HUDEP-2 (cell line): Measurements from ENCODE around the gene CAPN10.

Experiments used
- DNase-seq, 76 experiments: peaks; one replicate each; lab custom pipeline; 2025; ENCODE audit not compliant: unreplicated experiment in 76 of 76; lab: John Stamatoyannopoulos, UW

CAPN10 gene

DNA sequence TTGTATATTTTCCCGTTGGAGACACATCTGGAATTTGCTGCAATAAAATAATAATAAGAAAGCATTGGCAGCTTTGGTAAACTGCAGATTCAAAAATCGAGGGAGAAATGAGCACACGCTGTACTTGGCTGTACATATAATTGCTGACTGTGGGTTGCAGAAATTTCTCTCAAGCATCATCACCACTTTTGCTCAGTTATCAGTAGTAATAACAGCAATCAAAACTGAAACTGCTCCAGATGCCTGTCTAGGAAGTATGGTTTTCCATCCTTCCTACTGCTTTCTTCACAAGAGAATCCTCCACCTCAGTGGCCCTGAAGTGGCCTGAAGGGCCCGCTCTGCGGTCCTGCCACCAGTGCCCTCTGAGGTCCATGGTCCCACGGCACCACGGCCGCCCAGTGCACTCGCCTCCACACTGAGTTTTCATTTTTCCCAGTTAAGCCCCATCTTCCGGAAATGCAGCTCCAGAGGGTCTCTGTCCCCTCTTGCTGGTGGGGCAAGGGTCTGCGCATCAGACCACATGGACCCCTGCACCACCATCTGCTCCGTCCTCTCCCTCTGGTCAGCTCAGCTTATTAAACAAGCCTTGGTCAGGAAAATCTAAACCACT, 22.5 kb upstream of the CAPN10 start:
- no peak for DNase-seq

DNA sequence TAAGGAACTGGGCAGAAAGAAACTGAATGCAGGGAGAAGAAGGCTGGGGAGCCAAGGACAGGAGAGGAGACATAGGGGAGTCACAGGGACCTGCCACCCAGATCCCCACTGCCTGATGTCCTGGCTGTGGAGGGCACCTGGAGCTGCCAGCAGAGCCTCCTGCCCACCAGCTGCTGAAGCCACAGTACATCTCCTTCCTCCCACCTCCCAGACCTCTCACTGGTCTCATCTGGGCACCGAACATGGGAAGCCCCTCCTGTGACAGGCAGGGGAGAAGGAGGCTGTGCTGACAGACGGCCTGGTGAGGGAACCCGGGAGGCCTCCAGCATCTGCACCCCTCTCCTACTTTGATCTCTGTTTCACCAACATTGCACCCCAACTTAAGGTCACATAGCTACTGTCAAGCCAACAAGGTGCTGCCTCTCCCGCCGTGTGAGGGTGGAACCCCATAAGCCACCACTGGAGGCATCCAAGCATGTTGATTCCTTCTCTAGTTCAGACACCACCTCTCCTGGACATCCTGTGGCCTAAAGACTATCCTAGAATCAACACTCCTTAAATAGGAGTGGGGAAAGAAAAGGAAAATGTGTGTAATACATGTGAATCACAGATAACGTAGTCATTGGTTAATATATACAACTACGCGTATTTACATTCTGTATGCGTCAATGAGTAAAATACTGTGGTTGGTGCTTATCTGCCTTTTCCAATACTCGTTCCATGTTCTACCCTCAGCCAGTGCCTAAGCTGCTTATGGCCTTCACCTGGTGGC, 21.8 kb upstream of the CAPN10 start:
- DNase-seq, result peak in 17 of 76 experiments; percentile 2 to 37 (median 25)

DNA sequence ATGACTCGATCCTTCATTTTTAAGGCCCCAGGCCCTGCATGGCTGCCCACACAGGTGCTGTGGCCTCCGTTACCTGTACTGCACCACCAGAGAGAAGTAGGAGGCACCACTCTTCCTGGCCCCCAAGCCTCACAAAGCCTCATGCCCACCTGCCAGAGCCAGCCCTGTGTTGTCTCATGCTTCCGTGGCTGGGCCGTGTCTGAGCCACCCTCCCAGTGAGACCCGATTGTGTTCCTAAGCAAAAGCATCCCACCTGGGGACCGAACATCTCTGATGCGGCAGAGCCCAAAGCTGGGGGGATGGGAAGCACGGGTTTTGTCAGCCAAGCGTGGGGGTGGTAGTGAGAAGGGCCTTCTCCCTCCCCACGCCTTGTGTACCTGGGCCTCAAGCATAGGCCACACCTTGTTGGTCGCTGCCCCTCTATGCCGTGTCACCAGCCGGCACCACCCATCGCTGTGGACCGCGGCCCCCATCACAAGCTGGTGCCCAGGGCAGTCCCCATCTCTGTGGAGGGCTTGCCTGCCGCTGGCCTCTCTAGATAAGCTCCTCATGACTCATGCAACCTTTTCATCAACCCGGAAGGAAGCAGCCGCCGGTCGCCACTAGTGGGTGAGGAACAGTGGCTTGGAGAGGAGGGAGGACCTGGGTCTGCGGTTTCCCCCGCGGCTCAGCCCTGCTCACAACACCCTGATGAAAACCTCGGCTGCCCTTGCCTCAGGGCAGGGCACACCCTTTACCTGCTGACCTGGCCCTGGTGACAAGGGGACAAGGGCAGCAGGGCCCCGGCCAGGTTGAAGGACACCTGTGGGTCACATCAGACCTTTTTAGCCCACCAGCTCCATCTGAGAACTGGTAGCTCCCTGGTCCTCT, 21.0 kb upstream of the CAPN10 start:
- DNase-seq, result peak in 75 of 76 experiments; percentile 35 to 96 (median 90)

DNA sequence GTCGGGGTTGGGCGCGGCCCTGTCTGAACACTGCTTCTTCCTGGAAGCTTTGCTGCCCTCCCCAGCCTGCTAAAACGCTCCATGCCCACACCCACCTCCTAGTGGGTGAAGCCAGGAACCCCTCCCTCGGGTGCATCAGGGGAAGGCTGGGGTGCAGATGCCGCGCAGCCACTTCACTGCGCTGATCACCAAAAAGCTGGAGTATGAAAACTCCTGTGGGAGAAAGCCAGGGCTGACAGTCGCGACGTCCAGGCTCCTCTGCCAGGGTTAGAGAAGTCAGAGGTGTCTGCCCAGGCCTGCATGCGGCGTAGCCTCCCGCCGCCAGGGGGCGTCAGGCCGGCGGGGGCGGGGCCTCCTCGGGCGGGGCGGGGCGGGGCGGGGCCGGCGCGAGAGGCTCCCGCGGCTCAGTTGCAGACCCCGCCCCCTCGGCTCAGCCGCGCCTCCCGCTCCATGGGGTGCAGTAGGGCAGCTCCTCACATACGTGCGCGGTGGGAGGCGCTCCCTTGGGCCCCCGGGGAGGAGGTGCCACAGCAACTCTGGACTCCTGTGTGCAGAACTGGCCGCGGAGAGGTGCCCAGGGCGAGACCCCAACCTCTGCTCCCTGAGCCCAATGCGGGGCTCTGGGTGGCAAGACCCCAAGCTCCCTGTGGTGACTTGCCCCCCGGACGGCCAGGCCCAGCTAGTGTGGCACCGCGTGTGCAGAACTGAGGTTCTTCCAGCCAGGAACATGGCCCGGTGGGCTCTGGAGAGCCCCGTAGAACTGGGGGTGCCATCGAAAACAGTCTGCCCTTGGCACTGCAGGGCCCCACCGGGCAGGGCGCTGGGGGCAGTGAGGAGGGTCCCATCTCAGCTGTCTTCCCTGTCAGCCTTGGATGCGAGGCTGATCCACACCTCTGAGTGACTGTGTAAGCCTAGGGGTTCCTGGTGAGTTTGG, 20.1 kb upstream of the CAPN10 start:
- peak in 74 of 76 experiments; percentile 45 to 95 (median 89) for DNase-seq

DNA sequence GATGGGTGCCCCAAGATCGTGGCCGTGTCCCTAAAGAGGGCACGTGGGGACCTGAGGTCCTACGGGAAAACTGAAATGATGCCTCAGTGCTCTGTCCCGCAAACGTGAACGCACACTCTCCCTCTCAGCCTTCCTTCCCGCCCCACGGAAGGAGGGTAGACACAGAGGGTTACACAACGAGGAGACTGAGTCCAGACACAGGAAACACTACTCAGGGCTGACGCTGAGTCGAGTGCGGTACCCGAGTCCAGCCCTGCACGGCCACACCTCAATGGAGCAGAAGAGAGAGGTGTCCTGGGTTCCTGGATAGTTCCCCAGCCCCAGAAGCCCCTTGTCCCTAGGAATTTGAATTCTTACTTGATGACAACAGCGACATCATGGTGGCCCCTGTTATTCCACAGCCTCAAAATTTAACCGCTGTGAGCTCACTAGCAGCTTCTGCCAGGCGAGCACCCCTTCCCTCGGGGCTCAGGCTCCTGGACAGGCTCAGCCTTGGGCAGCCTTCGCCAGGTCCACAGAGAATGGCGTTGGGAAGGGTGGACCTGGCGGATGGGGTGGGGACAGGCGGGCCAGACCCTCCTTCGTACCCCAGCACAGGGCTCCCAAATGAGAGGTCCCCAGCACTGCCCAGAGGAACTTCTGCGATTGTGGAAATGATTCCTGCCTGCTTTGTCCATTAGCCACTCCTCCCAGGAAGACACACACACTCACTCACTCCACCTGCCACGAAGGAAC, 19.2 kb upstream of the CAPN10 start:
- peak in 3 of 76 experiments; percentile 40 to 58 (median 42) for DNase-seq

DNA sequence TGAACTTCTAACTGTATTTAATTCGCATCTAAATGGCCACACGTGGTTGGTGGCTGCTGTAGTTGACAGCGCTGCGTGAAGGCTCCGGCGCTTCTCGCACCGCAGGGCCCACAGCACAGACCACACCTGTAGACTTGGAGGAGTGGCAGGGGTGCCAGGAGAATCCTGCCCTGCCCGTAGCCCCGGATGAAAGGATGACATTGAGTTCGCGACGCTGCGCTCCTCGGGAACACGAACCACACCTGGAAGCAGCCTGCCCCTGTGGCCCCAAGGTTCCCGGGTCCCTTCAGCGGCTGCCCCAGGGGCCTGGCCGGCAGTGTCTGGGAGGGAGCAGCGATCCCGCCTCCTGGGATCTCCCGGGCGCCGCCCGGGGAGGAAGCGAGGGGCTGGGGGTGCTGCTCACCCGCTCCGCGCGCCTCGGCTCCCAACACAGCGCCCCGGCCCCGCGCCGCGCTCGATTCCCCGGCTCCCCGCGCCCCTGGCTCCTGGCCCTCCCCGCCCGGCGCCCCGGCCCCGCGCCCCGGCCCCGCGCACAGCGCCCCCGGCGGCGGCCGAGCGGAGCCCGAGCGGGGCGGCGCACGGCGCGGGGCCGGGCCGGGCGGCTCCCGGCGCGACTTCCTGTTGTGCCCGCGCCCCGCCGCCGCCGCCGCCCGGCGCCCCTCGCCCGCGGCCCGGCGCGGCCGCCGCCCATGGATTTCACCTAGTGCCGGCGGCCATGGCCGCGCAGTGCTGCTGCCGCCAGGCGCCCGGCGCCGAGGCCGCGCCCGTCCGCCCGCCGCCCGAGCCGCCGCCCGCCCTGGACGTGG, 18.5 kb upstream of the CAPN10 start, which contains the start of gene RNPEPL1:
TSS of gene RNPEPL1 (plus strand) at position 613 of the 806 bp plus-strand sequence. CDS start at position 716, 103 bp downstream.
- peak in 17 of 76 experiments; percentile 6 to 58 (median 38) for DNase-seq

DNA sequence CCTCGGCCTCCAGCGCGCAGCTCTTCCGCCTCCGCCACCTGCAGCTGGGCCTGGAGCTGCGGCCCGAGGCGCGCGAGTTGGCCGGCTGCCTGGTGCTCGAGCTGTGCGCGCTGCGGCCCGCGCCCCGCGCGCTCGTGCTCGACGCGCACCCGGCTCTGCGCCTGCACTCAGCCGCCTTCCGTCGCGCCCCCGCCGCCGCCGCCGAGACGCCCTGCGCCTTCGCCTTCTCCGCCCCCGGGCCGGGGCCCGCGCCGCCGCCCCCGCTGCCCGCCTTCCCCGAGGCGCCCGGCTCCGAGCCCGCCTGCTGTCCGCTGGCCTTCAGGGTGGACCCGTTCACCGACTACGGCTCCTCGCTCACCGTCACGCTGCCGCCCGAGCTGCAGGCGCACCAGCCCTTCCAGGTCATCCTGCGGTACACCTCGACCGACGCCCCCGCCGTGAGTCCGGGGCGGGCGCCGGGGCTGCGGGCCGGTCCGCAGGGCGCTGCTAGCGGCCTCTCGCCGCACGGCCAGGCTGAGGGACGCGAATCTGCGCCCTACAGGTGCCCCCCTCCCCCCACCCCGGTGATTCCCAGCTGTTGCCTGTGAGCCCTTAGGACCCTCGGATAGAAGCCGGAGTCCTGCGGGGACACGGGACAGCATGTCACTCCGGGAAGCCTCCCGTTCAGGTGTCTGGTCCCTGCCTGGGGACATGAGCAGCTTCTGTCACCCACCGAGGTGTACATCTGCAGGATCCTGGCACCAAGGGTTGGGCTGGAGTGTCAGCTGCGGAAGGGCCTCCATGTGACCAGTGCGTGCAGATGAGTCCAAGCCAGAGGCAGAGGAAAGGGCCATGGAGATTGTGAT, 17.6 kb upstream of the CAPN10 start:
- DNase-seq, result peak in 43 of 76 experiments; percentile 18 to 62 (median 40)

DNA sequence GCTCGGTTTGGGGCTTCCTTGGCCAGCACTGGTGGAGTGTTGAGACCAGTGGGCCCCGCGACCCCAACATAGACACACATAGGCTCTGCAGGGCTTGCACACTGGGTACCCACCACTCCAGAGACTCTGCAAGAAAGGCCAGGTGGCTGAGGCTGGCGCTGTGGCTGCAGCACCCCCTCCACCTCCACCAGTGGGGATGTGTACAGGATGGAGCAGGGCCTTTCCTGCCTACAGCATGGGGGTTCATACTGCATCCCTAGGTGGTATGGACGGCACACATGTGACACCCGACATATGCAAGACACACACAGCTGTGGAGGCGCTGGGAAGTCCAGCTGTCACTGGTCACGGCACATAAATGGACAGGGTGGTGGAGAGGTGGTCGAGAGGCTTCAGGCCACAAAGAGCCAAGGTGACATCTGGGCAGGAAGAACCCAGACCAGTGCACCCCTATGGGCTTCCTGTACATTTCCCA, 17.0 kb upstream of the CAPN10 start:
- no peak for DNase-seq

DNA sequence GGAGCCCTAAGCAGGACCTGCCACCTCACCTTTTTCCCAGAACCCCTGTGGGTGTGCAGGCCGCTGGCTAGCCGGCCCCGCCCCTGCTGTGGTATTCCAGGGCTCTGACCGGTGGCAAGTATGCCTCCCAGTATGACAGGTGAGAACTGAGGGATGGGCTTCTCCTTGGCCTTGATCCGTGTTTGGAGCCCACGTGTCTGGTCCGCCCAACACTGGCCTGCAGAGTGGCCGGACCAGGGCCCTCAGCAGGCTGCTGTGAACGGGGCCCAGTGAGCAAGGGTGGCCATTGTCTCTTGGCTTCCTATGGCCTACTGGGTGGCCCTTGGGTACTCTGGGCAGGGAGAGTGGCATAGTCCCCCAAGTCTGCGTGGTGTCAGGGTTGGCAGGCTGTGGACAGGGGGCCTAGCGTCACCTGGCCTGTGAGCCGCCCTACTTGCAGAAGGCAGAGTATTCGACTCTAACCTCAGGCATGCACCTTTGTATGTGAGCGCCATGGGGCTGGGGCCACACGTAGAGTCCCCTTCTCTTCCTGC, 16.5 kb upstream of the CAPN10 start:
- DNase-seq, result no peak

DNA sequence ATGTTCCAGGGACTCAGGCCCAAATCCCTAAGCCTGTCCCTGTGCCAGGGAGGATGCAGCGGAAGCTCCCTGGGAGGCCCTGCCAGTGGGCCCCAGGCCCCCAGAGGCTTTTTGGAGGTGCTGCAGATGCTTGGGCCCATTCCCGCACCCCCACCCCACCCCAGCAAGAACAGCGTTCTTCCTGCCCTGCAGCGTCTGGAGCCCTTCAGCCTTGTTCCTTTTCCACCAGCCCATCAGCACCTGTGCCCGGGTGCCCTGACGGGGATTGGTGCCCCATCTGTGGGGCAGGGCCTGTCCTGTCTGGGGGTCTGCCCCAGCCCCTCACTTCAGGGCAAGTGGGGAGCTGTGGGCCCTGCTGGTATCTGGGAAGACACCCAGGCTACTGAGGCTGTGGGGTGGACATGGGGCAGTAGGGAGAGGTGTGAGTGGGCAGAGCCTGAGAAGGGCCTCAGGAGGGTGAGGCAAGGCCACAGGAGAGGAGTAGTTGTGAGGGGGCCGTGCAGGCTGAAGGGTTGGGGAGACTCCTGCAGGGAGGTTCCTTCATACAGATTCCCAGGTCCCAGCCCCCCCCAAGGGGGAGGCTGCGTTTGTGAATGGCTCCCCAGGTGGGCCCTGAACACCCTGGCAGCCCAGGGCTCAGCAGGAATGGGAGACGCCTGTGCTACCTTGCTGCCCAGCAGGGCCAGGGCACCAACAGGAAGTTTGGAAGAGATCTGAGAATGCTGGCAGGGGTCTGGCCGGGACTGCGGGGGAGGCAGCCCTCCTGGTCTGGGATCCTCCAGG, 15.8 kb upstream of the CAPN10 start:
- no peak for DNase-seq

DNA sequence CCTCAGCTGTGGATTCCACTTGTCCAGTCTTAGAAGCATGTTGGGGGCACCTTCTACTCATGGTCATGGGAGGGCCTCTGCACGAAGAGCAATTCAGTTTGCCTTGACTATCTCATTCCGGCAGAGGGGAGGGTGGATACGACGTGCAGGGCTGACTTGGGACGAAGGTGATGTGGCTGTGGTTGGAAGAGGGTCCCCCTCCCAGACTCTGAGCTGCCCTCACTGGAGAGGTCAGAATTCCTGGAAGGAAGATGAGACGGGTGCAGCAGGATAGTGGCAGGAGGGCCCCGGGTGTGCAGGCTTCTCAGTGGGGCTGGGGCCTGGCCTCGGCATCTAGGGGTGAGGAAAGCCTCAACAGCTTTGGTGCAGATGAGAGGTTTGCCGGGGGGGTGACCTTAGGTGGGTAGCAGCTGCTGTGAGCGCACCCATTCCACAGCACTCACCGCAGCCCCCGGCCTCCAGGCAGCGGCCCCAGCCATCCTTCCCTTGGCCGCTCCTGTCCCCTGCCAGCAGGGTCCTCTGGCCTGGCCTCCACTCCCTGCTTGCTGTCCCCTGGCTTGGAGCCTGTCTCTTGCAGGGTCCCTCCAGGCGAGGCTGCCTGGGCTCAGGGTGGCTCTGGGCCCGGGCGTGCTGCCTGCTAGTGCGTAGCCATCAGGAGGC, 15.1 kb upstream of the CAPN10 start:
- DNase-seq, result no peak

DNA sequence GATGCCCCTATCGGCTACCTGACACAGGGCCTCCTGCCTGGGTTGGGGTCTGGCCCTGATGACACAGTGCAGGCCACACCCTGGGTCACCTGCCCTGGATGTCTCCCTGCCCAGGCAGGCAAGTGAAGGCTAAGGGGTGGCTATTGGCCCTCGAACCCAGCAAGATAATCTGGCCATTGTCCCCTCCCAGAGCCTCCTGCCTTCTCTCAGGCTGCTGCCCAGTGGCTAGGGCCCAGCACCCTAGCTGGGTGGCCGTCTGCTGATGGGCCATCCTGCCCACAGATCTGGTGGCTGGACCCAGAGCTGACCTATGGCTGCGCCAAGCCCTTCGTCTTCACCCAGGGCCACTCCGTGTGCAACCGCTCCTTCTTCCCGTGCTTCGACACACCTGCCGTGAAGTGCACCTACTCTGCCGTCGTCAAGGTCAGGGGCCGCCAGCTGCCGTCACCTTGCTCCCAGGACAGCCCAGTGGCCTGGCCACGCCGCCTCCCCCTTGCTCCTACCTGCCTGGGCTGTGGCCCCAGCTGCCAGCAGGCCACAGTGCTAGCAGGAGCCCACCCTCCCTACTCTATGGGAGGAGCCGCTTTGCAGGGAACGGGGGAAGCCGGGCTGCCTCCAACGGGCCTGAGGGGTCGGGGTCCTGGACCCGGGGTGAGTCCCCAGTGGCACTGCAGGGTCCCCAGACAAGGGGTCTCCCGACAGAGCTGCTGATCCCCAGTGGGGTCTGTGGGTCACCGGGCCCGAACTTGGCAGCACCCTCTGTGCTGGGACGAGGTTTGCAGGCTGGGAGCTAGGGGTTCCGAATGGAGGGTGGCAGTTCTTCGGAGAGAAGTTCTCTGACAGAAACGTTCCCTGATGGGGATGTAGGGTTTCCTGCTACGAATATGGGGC, 14.1 kb upstream of the CAPN10 start:
- DNase-seq, result no peak

DNA sequence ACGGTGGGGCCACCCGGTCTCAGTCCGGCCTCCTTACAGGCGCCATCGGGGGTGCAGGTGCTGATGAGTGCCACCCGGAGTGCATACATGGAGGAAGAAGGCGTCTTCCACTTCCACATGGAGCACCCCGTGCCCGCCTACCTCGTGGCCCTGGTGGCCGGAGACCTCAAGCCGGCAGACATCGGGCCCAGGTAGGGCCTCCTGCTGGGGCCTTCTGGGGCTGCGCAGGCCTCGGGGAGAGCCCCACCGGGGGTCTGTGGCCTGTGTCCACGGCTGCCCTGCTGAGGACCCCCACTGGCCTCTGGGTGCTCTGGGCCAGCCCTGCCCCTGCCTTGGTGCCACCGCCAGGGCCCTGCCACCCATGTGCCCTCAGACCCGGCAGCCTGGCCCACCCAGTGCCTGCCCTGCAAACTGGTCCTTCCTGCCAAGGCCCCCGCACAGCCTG, 13.4 kb upstream of the CAPN10 start:
- DNase-seq, result no peak

DNA sequence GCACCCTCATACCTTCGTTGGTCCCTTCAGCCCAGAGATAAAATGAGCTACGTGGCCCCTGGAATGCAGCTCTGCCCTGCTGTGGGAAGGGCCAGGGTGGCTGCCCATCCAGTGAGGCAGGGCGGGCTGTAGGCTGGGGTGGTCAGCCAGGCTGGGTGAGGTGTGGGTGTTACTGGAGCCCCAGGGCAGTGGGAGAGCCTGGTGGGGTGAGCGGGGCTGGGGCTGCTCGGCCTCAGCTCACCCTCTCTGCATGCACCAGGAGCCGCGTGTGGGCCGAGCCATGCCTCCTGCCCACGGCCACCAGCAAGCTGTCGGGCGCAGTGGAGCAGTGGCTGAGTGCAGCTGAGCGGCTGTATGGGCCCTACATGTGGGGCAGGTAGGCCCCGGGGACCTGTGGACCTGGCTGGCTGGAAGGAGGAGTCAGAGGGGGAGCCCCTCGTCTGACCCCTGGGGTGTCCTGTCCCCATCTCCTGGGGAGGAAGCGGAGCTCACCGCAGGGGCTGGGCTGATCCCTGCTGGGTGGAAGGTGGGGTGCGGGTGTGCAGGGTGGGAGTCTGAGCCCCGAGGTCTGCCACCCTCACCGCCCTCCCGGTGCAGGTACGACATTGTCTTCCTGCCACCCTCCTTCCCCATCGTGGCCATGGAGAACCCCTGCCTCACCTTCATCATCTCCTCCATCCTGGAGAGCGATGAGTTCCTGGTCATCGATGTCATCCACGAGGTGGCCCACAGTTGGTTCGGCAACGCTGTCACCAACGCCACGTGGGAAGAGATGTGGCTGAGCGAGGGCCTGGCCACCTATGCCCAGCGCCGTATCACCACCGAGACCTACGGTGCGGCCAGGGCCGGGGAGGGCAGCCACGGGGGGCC, 12.8 kb upstream of the CAPN10 start:
- DNase-seq, result no peak
